IPS DF 6.9 (cell line): ENCODE data around the gene B4GALT4.
A peak's percentile ranks its signal among the peaks of the same experiment; 100 is the strongest.
"Not testable (repeated sequence)": the region's sequence is repeated elsewhere in the genome, so short reads cannot be mapped to it uniquely, and the experiment has no call there.

ENCODE experiments used
- DNase-seq: peaks from one replicate; pipeline ENCODE4 v3.0.0-alpha.2; 2013; ENCODE audit warnings: low read depth, low spot score
- H3K27ac ChIP-seq: one replicate; pipeline ENCODE4 v1.5.1; 2013; ENCODE audit warnings: low read length, control low read depth
- H3K27me3 ChIP-seq: 2 replicates; pipeline ENCODE4 v1.6.1; 2013; ENCODE audit warnings: mild to moderate bottlenecking, low read length; ENCODE audit not compliant: control insufficient read depth, insufficient read depth
- H3K36me3 ChIP-seq: 2 replicates; pipeline ENCODE4 v1.6.1; 2013; ENCODE audit warnings: low read length; ENCODE audit not compliant: control insufficient read depth, insufficient read depth
- H3K4me1 ChIP-seq: 2 replicates; pipeline ENCODE4 v1.6.1; 2013; ENCODE audit warnings: low read length; ENCODE audit not compliant: control insufficient read depth, insufficient read depth
- H3K4me3 ChIP-seq: 2 replicates; pipeline ENCODE4 v1.5.1; 2013; ENCODE audit warnings: mild to moderate bottlenecking, low read length
- H3K9me3 ChIP-seq: 2 replicates; pipeline ENCODE4 v1.6.1; 2013; ENCODE audit warnings: low read length, inconsistent platforms; ENCODE audit not compliant: control insufficient read depth, insufficient read depth
- WGBS: extraction: QIAGEN DNeasy Blood & Tissue Kit; methylation state at CpG from one replicate; pipeline ENCODE4 v1.1.7; 2013; ENCODE audit warnings: mixed read lengths, missing lambda C conversion rate; ENCODE audit not compliant: insufficient read length, insufficient coverage; 5-methylcytosine and 5-hydroxymethylcytosine counted together

B4GALT4 gene

DNA sequence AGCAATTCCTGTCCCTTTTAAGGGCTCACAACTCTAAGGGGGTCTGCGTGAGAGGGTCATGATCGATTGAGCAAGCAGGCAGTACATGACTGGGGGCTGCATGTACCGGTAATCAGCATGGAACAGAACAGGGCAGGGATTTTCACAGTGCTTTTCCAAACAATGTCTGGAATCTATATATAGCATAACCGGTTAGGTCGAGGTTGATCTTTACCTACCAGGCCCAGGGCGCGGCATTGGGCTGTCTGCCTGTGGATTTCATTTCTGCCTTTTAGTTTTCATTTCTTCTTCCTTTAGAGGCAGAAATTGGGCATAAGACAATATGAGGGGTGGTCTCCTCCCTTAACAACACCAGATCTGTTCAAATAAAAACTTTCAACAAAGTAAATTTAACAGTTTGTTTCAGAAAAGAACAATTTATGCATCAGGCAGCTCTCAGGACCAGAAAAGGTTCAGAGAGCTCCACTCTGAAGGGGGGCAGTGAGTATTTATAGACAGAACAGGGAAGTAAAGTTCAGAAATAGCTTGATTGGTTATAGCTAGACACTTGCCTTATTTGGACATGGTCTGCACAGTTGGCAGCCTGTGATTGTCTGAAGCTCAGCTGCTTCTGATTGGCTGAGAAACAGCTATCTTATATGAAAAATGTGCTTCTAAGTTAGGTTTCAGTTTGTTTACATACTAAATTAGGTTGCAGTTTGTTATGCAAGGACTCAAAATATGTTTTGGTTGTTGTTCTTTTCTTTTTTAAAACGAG lies 17.2 kb upstream of the B4GALT4 start:
- Histone ChIP-seq H3K4me1 (0 out of 2 replicates have a peak, but pooled peaks cover 1% of the 10 kb centered on the region), H3K36me3 (no peaks in the 10 kb centered on the region), H3K9me3 (no peaks in the 10 kb centered on the region), H3K27me3 (no peaks in the 10 kb centered on the region), H3K27ac (no peak overlapping the region), H3K4me3 (no peak overlapping the region)
- WGBS, result no CpG with 5 or more reads among the region's 8 CpGs
- no peak for DNase-seq

DNA sequence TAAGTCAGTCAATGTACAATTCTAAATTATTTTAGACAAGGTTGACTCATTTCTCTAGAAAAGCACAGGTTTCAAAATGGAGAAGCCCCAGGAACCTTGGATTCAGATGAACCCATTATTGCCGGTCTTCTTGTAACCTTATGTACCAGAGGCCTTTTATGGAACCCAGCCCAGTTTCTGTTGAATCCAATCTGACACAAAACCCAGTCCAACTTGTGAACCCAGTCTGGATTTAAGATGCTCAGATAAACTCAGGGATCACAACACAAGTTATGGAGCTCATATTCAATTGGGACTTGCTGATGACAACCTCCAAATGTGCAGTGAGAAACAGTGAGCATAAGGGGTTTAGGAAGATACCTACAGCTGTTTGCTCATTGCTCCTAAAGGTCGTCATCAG lies 16.4 kb upstream of the B4GALT4 start:
- Histone ChIP-seq H3K27ac (no peak overlapping the region), H3K36me3 (no peaks in the 10 kb centered on the region), H3K9me3 (no peaks in the 10 kb centered on the region), H3K4me3 (no peak overlapping the region), H3K4me1 (0 out of 2 replicates have a peak, but pooled peaks cover 1% of the 10 kb centered on the region), H3K27me3 (no peaks in the 10 kb centered on the region)
- no peak for DNase-seq
- no CpG with 5 or more reads among the region's 2 CpGs for WGBS

DNA sequence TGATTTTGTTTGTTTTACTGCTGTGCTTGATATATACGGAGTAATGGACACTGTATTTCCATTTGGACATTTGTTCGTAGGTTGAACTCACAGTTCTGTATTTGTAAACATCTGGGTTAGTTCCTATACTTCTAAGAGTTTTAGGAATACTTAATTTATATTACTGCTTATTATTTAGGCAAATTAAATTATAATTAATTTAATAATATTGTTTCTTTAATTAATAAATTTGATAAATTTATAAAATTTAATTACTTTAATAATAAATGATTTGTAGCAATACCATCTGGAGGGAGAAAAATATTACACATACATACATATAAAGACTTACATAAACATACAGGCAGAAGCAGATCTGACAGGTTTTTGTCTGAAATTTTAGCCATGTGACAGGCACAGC lies 14.5 kb upstream of the B4GALT4 start:
- Histone ChIP-seq H3K27me3 (no peaks in the 10 kb centered on the region), H3K36me3 (no peaks in the 10 kb centered on the region), H3K4me3 (no peak overlapping the region), H3K27ac (no peak overlapping the region), H3K9me3 (no peaks in the 10 kb centered on the region), H3K4me1 (0 out of 2 replicates have a peak, but pooled peaks cover 1% of the 10 kb centered on the region)
- WGBS, result no CpG with 5 or more reads among the region's 2 CpGs
- no peak for DNase-seq

DNA sequence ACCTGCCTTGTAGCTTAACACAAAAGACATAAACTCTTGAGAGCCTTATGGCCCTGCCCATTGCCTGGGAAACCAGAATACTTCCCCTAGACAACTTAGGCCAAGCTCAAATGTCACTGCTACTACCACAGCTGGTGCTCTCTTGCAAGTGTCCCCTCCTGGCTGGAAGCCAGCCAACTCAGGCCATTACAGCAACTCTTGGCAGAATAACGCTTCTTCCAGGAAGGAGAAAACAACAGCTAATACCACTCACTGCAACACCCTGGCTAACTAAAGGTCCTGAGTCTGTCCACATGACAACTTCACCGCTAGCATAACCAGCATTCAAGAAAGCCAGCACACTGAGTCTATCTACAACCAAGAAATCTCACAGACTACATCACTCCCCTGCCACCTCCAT lies 5.1 kb upstream of the B4GALT4 start:
- DNase-seq, result no peak
- no peak overlapping the region for H3K4me3 ChIP-seq
- no peaks in the 10 kb centered on the region for H3K36me3 ChIP-seq
- peaks cover 1% of the 10 kb centered on the region; the same call in 1 of the 2 replicates for H3K4me1 ChIP-seq
- H3K9me3 ChIP-seq, result no peaks in the 10 kb centered on the region; the same call in 1 of the 2 replicates
- no CpG with 5 or more reads among the region's 2 CpGs for WGBS
- H3K27ac ChIP-seq, result no peak overlapping the region
- H3K27me3 ChIP-seq, result no peaks in the 10 kb centered on the region

DNA sequence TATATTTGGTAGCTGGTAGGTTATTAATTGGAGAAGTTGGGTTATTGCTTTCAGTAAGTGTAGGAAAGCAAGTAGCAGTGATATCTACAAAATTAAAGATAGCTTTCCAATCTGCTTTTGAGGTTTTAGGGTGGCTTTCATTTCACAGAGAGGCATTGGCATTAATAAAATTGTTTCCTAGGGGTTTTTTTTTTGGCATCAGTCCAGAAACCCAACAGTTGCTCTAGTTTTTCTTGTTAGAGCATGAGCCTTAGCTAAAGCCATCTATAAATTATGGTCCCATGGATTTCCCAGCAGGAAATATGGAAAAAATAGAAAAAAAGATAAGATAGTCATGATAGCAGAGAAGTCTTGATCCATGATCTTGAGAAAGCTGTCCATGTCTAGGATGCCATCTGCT lies 3.0 kb upstream of the B4GALT4 start:
- no peak overlapping the region for H3K4me3 ChIP-seq
- H3K27me3 ChIP-seq, result no peaks in the 10 kb centered on the region
- no peak for DNase-seq
- H3K9me3 ChIP-seq, result no peaks in the 10 kb centered on the region; the same call in 1 of the 2 replicates
- no peak overlapping the region for H3K27ac ChIP-seq
- H3K36me3 ChIP-seq, result no peaks in the 10 kb centered on the region
- peaks cover 2% of the 10 kb centered on the region for H3K4me1 ChIP-seq

DNA sequence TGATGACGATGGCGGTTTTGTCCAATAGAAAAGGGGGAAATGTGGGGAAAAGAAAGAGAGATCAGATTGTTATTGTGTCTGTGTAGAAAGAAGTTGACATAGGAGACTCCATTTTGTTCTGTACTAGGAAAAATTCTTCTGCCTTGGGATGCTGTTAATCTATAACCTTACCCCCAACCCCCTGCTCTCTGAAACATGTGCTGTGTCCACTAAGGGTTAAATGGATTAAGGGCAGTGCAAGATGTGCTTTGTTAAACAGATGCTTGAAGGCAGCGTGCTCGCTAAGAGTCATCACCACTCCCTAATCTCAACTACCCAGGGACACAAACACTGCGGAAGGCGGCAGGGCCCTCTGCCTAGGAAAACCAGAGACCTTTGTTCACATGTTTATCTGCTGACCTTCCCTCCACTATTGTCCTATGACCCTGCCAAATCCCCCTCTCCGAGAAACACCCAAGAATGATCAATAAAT lies 2.4 kb upstream of the B4GALT4 start:
- no CpG with 5 or more reads among the region's 7 CpGs for WGBS
- H3K27me3 ChIP-seq, DNase-seq, H3K4me1 ChIP-seq, H3K36me3 ChIP-seq, H3K9me3 ChIP-seq, H3K27ac ChIP-seq, H3K4me3 ChIP-seq: not testable (repeated sequence)

DNA sequence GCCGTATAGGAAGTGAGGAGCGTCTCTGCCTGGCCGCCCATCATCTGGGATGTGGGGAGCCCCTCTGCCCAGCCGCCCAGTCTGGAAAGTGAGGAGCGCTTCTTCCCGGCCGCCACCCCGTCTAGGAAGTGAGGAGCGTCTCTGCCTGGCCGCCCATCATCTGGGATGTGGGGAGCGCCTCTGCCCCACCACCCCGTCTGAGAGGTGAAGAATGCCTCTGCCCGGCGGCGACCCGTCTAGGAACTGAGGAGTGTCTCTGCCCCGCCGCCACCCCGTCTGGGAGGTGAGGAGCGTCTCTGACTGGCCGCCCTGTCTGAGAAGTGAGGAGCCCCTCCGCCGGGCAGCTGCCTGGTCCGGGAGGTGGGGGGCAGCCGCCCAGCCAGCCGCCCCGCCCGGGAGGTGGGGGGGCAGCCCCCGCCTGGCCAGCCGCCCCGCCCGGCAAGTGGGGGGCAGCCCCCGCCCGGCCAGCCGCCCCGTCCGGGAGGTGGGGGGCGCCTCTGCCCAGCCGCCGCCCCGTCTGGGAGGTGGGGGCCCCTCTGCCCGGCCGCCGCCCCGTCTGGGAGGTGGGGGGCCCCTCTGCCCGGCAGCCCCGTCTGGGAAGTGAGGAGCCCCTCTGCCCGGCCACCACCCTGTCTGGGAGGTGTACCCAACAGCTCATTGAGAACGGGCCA lies 1.8 kb upstream of the B4GALT4 start:
- H3K4me3 ChIP-seq, H3K27me3 ChIP-seq, H3K4me1 ChIP-seq, H3K9me3 ChIP-seq, DNase-seq, H3K36me3 ChIP-seq, H3K27ac ChIP-seq: not testable (repeated sequence)
- WGBS, result no CpG with 5 or more reads among the region's 49 CpGs

DNA sequence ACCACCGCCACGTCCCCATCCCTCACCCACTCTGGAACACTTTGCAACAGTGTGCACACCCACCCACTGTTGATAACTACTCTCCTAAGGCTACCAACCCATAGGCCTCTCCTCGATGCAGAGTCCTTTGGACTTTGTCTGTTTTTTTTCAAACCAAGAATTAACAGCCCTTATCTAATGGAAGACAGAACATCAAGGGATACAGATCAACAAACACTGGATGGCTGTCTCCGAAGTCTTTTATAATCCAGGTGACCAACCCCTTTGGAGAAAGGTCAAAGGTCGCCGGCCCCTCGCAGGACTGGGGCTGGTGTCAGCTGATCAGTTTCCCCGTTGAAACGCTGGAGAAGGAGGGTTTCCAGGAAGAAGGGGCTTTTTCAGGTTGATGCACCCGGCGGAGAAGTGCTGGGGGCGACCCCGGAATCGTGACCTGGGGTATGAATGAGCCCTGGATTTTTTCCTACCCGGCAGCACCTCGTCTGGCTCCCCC lies 532 bp downstream of the B4GALT4 start:
- no peak for DNase-seq
- Histone ChIP-seq H3K27ac (no peak overlapping the region), H3K4me3 (peak overlapping the region; percentile 74), H3K9me3 (no peaks in the 10 kb centered on the region), H3K4me1 (peaks cover 2% of the 10 kb centered on the region), H3K36me3 (peaks cover 7% of the 10 kb centered on the region), H3K27me3 (no peaks in the 10 kb centered on the region)
- no CpG with 5 or more reads among the region's 16 CpGs for WGBS

DNA sequence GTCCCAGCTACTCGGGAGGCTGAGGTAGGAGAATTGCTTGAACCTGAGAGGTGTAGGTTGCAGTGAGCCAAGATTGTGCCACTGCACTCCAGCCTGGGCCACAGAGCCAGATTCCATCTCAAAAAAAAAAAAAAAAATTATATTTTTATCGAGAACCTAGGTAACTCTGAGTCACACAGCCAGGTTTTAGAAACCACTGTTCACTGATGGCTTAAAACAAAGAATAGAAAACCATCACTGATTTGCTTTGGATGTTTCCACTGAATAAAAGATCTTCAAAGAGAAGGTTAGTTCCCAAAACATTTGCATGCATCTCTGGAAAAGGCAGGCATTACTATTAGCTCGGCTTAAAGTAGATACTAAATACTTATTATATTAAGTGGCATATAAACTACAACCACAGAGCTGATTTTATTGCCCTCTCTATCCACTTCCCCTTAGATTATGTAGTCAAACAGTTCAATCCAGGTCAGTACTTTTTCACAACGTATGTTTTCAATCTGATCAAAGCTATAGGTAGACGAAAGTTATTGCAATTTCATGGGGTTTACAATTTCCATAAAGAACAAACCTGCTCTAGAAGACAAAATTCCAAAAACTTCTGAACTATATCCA lies 1.4 kb downstream of the B4GALT4 start:
- H3K4me3 ChIP-seq, result peak overlapping the region; percentile 74; the same call in 1 of the 2 replicates
- H3K27ac ChIP-seq, result no peak overlapping the region
- WGBS, result no CpG with 5 or more reads among the region's 5 CpGs
- DNase-seq, result no peak
- H3K36me3 ChIP-seq, result peaks cover 7% of the 10 kb centered on the region
- H3K27me3 ChIP-seq, result no peaks in the 10 kb centered on the region
- H3K9me3 ChIP-seq, result no peaks in the 10 kb centered on the region
- peaks cover 2% of the 10 kb centered on the region for H3K4me1 ChIP-seq

DNA sequence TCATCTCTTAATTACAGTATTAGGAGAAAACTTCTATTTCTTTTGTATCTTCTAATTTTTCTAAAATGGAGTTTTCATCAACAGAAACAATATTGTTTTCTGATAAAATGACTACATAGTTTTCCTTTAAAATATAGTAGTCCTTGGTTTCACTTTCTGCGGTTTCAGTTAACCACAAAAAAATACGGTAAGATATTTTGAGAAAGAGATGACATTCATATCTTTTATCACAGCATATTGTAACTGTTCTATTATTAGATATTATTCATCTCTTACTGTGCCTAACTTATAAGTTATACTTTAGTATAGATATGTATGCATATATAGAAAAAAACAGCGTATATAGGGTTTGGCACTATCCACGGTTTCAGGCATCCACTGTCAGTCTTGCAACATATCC lies 2.3 kb downstream of the B4GALT4 start:
- WGBS, result no CpG with 5 or more reads among the region's 4 CpGs
- no peak overlapping the region for H3K4me3 ChIP-seq
- no peak overlapping the region for H3K27ac ChIP-seq
- H3K27me3 ChIP-seq, result no peaks in the 10 kb centered on the region
- H3K36me3 ChIP-seq, result peaks cover 7% of the 10 kb centered on the region
- peaks cover 2% of the 10 kb centered on the region for H3K4me1 ChIP-seq
- no peaks in the 10 kb centered on the region for H3K9me3 ChIP-seq
- DNase-seq, result no peak
